ENCODE results near the gene ITPKB. TPM values are rescaled to one million over a fixed set of nuclear protein-coding genes. Genes with fewer than 3 reads are reported as not detected.

The ITPKB gene
- total RNA-seq: 10.1 and 11.1 TPM in 2 replicates

DNA sequence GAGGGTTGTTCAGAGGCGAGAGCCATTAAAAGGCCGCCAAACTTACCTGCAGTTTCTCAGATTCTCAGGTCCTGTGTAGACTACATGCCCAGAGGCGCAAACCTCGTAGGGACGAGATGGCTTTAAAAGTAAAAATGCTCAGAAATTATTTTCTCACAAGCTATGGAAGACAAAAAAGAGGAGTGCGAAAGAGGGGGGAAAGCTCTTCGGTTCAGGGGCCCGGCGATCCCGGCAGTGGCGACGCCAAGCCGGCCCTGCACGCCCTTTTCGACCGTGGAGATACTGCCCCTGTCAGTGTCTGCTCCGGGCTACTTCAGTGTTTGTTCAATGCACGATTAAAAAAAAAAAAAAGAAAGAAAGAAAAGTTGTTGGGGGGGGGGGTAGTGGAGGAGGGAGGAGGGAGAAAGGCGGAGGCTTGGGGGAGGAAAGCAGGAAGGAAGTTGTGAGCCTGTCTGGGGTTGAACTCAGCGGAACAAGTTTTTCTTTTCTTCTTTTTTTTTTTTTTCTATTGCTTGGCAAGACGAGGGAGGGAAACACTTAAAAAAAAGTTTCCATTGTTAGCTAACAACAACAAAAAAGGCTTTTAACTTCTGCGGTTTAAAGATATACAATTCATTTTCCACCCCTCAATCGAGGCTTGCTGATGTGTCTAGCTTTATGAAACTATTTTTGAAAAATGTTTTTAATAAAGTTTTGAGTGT, at the start of gene ITPKB:
Gene ITPKB, minus strand, starts transcription at position 288 of the 701 bp plus-strand sequence. CDS start 1,824 bp downstream, outside the sequence.

Other genes with a start within 250 kb of the ITPKB start
- gene STUM, start 190.5 kb downstream of the ITPKB start, total RNA-seq: not detected in 2 replicates
- 26.0 and 34.7 TPM in 2 replicates for gene PSEN2, start 131.3 kb upstream of the ITPKB start, total RNA-seq
- 4.9 and 7.4 TPM in 2 replicates for gene COQ8A, start 201.0 kb upstream of the ITPKB start, total RNA-seq